ENCODE measurements around the gene FRMD5. TPM values are rescaled to one million over a fixed set of nuclear protein-coding genes. Genes with fewer than 3 reads are reported as not detected.

FRMD5 gene
- total RNA-seq, 1 donor from 2014 or later: 62.4 TPM

DNA sequence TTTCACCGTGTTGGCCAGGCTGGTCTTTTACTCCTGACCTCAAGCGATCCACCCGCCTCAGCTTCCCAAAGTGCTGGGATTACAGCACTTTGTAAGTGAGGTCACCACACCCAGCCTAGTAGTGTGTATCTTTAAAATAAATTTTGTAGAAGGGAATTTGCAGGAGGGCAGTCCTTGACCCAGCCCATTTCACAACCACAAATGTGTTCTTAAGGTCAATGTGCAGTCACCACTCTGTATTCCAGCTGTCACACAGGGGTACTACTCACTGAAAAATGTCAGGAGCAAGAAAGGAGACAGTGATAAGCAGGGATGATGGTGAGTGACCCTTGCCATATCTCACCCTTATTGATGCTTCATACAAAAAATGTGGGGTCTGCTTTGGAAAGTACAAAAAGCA, 98.5 kb downstream of the FRMD5 start:
- no peaks in the 10 kb centered on the region for H3K27me3 ChIP-seq (ENCODE audit: low read depth)

DNA sequence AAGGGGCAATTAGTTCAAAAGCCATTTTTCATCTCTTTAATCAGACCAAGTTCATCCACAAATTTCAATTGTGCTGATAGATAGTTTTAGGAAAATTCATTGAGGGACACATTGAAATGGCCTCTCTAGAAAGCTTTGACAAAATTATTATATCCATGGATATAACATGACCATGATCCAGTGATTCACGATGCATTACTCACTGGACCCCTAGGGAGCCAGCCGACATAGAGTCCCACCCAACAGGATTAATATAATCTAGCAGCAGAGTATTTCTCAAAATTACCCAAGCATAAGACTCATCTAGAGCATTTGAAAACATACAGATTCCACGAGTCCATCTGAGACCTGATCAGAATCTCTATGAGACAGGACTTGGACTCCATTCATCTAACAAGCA, 100.3 kb downstream of the FRMD5 start:
- H3K4me1 ChIP-seq: peaks cover 4% of the 10 kb centered on the region
- intact Hi-C loops (cut with micrococcal nuclease): no loop called here
- H3K9me3 ChIP-seq (replicated peaks): no peaks in the 10 kb centered on the region
- DNase-seq: no peak
- no peaks in the 10 kb centered on the region for H3K36me3 ChIP-seq
- no peaks in the 10 kb centered on the region for H3K27me3 ChIP-seq (ENCODE audit: low read depth)
- H3K4me3 ChIP-seq: no peak overlapping the region
- no peak overlapping the region for H3K27ac ChIP-seq (replicated peaks)
- TF ChIP-seq, protein P1, sequence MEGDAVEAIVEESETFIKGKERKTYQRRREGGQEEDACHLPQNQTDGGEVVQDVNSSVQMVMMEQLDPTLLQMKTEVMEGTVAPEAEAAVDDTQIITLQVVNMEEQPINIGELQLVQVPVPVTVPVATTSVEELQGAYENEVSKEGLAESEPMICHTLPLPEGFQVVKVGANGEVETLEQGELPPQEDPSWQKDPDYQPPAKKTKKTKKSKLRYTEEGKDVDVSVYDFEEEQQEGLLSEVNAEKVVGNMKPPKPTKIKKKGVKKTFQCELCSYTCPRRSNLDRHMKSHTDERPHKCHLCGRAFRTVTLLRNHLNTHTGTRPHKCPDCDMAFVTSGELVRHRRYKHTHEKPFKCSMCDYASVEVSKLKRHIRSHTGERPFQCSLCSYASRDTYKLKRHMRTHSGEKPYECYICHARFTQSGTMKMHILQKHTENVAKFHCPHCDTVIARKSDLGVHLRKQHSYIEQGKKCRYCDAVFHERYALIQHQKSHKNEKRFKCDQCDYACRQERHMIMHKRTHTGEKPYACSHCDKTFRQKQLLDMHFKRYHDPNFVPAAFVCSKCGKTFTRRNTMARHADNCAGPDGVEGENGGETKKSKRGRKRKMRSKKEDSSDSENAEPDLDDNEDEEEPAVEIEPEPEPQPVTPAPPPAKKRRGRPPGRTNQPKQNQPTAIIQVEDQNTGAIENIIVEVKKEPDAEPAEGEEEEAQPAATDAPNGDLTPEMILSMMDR (IDR thresholded peaks at IDR 0.05; ENCODE audit: borderline replicate concordance): no peak

More for the DNA sequence above, 98.5 kb downstream of the FRMD5 start:
- no peaks in the 10 kb centered on the region for H3K9me3 ChIP-seq (replicated peaks)
- intact Hi-C loops (cut with micrococcal nuclease): no loop called here
- H3K27ac ChIP-seq (replicated peaks): no peak overlapping the region
- peaks cover 10% of the 10 kb centered on the region for H3K4me1 ChIP-seq
- H3K4me3 ChIP-seq: no peak overlapping the region
- no peaks in the 10 kb centered on the region for H3K36me3 ChIP-seq
- DNase-seq: no peak
- TF ChIP-seq, protein P1 (IDR thresholded peaks at IDR 0.05; ENCODE audit: borderline replicate concordance): no peak

DNA sequence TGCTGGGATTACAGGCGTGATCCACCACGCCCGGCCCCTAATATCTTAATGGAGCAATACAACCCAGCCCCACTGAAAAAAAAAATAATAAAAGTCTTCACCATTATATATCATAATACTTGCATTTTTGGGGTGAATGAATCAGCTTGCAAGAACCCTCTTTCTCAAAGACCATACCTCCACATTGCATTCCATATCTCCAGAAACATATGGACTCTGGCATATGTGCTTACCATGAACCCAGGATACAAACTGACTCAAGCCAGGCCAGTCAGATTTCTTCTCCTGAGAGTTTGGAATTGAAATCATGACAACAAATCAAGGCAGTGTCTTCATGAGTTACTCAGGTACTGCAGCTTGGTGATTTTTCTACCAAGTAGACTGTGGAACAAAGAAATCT, 101.2 kb downstream of the FRMD5 start:
- H3K4me1 ChIP-seq: no peaks in the 10 kb centered on the region
- no peaks in the 10 kb centered on the region for H3K36me3 ChIP-seq
- DNase-seq: no peak
- H3K27me3 ChIP-seq (ENCODE audit: low read depth): no peaks in the 10 kb centered on the region
- H3K4me3 ChIP-seq: no peak overlapping the region
- intact Hi-C loops (cut with micrococcal nuclease): no loop called here
- no peaks in the 10 kb centered on the region for H3K9me3 ChIP-seq (replicated peaks)
- TF ChIP-seq, protein P1 (IDR thresholded peaks at IDR 0.05; ENCODE audit: borderline replicate concordance): no peak
- H3K27ac ChIP-seq (replicated peaks): no peak overlapping the region

DNA sequence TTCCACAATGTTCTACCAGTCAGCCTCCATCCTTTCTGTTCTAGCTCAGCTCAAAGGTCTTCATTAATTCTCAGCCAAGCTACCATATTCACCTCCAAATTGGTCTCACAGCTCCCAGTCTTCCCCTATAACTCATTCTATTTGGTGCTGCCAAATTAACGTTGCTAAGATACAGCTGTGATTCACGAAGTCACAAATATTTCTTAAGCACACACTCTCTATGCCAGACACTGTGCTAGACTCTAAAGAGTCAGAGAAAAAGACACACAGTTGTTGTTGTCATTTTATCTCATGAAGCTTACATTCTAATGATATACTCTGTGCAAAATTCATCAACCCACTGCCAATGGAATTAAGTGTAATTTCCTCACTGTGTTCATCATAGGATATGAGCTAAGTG, 102.8 kb downstream of the FRMD5 start:
- H3K4me1 ChIP-seq: no peaks in the 10 kb centered on the region
- H3K9me3 ChIP-seq (replicated peaks): no peaks in the 10 kb centered on the region
- no peak for DNase-seq
- no peaks in the 10 kb centered on the region for H3K27me3 ChIP-seq (ENCODE audit: low read depth)
- no peaks in the 10 kb centered on the region for H3K36me3 ChIP-seq
- H3K27ac ChIP-seq (replicated peaks): no peak overlapping the region
- no peak overlapping the region for H3K4me3 ChIP-seq
- intact Hi-C loops (cut with micrococcal nuclease): no loop called here
- TF ChIP-seq, protein P1 (IDR thresholded peaks at IDR 0.05; ENCODE audit: borderline replicate concordance): no peak

DNA sequence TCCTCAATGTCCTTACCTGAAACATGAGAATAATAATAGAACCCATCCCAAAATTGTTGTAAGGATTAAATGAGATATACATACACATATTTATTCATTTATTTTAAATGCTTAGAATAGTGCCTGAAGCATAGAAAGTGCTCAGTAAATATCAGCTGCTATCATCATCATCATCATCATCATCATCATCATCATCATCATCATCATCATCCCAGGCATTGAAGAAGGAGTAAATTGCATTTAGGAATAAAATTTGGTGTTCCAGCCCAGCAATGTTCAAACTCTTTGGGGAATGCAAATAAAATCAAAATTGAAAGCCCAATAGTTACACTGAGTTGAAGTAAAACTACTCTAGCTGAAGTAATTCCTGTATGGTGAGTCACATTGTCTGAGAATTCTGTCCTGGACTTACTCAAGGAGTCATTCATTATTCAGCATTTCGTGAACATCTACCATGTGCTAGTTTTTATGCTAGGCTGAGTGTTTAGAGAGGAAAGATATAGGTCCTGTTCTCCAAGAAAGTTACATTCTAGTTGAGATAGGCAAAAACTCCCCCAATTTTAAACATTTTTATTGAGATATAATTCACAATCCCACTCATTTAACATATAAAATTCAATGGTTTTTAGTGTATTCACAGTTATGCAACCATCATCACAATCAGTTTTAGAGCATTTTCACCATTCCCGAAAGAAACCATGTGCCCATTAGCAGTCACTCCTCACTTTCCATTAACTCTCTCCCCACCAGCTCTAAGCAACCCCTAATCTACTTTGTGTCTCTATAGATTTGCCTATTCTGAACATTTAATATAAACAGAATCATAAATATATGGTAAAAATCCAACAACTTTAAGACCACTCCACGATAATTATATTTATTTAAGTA, 107.2 kb downstream of the FRMD5 start:
- Histone ChIP-seq H3K4me1 (no peaks in the 10 kb centered on the region), H3K36me3 (no peaks in the 10 kb centered on the region), H3K27me3 (ENCODE audit: low read depth) (no peaks in the 10 kb centered on the region), H3K9me3 (replicated peaks) (no peaks in the 10 kb centered on the region), H3K4me3 (no peak overlapping the region), H3K27ac (replicated peaks) (no peak overlapping the region)
- intact Hi-C loops (cut with micrococcal nuclease): no loop called here
- TF ChIP-seq, protein P1 (IDR thresholded peaks at IDR 0.05; ENCODE audit: borderline replicate concordance): no peak
- DNase-seq: no peak

Measured in left ventricle myocardium inferior (tissue), 1 donor.